GM23248 (cell line): ENCODE data around the gene CATSPERB. TPM values are rescaled to one million over a fixed set of nuclear protein-coding genes. Genes with fewer than 3 reads are reported as not detected.
"Not testable (repeated sequence)": the region's sequence is repeated elsewhere in the genome, so short reads cannot be mapped to it uniquely, and the experiment has no call there.

ENCODE experiments used
- DNase-seq: peaks from one replicate; pipeline ENCODE4 v3.0.0-alpha.2; 2015
- H2AFZ ChIP-seq: fragments of 200-600 bp; sonication (generic); 2 replicates; pipeline ENCODE4 v1.6.1; 2016; ENCODE audit warnings: antibody characterized with exemption
- H3F3A ChIP-seq: fragments of 200-600 bp; sonication (generic); 2 replicates; pipeline ENCODE4 v1.6.1; 2016; ENCODE audit warnings: mild to moderate bottlenecking, antibody characterized with exemption, mixed run types; ENCODE audit not compliant: insufficient read depth
- H3K27ac ChIP-seq: fragments of 200-600 bp; sonication (generic); 2 replicates; pipeline ENCODE4 v1.5.1; 2016; ENCODE audit warnings: mild to moderate bottlenecking
- H3K27me3 ChIP-seq: fragments of 200-600 bp; sonication (generic); replicated peaks from 2 replicates; pipeline ENCODE4 v1.6.1; 2016; ENCODE audit warnings: mild to moderate bottlenecking; ENCODE audit not compliant: insufficient read depth
- H3K36me3 ChIP-seq: fragments of 200-600 bp; sonication (generic); 2 replicates; pipeline ENCODE4 v1.6.1; 2016; ENCODE audit warnings: low read depth, mild to moderate bottlenecking
- H3K4me1 ChIP-seq: fragments of 200-600 bp; sonication (generic); 2 replicates; pipeline ENCODE4 v1.6.1; 2016; ENCODE audit warnings: mild to moderate bottlenecking; ENCODE audit not compliant: insufficient read depth
- H3K4me2 ChIP-seq: fragments of 200-600 bp; sonication (generic); one replicate; pipeline ENCODE4 v1.6.1; 2016; ENCODE audit warnings: mild to moderate bottlenecking; ENCODE audit not compliant: unreplicated experiment
- H3K4me3 ChIP-seq: fragments of 200-600 bp; sonication (generic); 2 replicates; pipeline ENCODE4 v1.5.1; 2016; ENCODE audit warnings: mild to moderate bottlenecking
- H3K79me2 ChIP-seq: fragments of 200-600 bp; sonication (generic); 2 replicates; pipeline ENCODE4 v1.6.1; 2016; ENCODE audit warnings: mild to moderate bottlenecking; ENCODE audit not compliant: insufficient read depth
- H3K9ac ChIP-seq: fragments of 200-600 bp; sonication (generic); 2 replicates; pipeline ENCODE4 v1.6.1; 2016; ENCODE audit warnings: mild to moderate bottlenecking
- H3K9me2 ChIP-seq: fragments of 200-600 bp; sonication (generic); 2 replicates; pipeline ENCODE4 v1.6.1; 2016; ENCODE audit warnings: mixed run types, mild to moderate bottlenecking, moderate library complexity; ENCODE audit not compliant: insufficient read depth
- H3K9me3 ChIP-seq: fragments of 200-600 bp; sonication (generic); one replicate; pipeline ENCODE4 v1.6.1; 2017; ENCODE audit warnings: low read depth
- H4K20me1 ChIP-seq: fragments of 200-600 bp; sonication (generic); 2 replicates; pipeline ENCODE4 v1.6.0; 2016; ENCODE audit not compliant: insufficient read depth
- EZH2 ChIP-seq: fragments of 200-600 bp; sonication (generic); IDR thresholded peaks from 2 replicates; pipeline ENCODE4 v1.6.1; 2018; ENCODE audit warnings: antibody characterized with exemption, mild to moderate bottlenecking; ENCODE audit not compliant: insufficient read depth, poor library complexity, severe bottlenecking
- EZH2phosphoT487 ChIP-seq: fragments of 200-600 bp; sonication (generic); IDR thresholded peaks from 2 replicates; pipeline ENCODE4 v1.6.1; 2018; ENCODE audit warnings: antibody characterized with exemption, moderate library complexity, mild to moderate bottlenecking, low read depth; ENCODE audit not compliant: insufficient read depth
- WGBS, 2 experiments: methylation state at CpG; one replicate each; pipeline ENCODE4 v1.1.6; 2015 to 2017; ENCODE audit warnings: low lambda C conversion rate in 2 of 2, low coverage in 1 of 2; ENCODE audit errors: missing lambda C conversion rate in 2 of 2; 5-methylcytosine and 5-hydroxymethylcytosine counted together
- in situ Hi-C: fragments of 300-500 bp; cut with MboI; formaldehyde crosslinking; loops from 2 replicates; pipeline ENCODE4 v1.15.0; 2020
- polyA plus RNA-seq: library from polyadenylated mRNA; unstranded; fragments of >200 nt; fragmentation: Nextera tagmentation; extraction: Ambion mirVana; gene quantifications from 2 replicates; pipeline ENCODE4 v1.2.1, GENCODE V29; 2016
- total RNA-seq: library from RNA; depleted of rRNA; stranded (reverse); fragments of >200 nt; shearing (Covaris generic); gene quantifications from 2 replicates; pipeline ENCODE4 v1.2.3, GENCODE V29; 2014

Gene CATSPERB
- total and polyA plus RNA-seq, 2 experiments from 2014 or later = 0.11 TPM; not detected in 1

- in situ Hi-C loops = no loop called here
- Histone ChIP-seq H3K27me3 (no peaks in the 10 kb centered on the region), H3K9me3 (no peaks in the 10 kb centered on the region), H3K4me3 (no peak overlapping the region), H3K79me2 (no peaks in the 10 kb centered on the region), H4K20me1 (no peaks in the 10 kb centered on the region), H3K9me2 (no peaks in the 10 kb centered on the region), H3K9ac (no peak overlapping the region), H3F3A (no peaks in the 10 kb centered on the region), H3K4me2 (no peak overlapping the region), H3K36me3 (no peaks in the 10 kb centered on the region), H3K27ac (no peak overlapping the region), H2AFZ (no peak overlapping the region), H3K4me1 (peaks cover 4% of the 10 kb centered on the region)
- DNase-seq = no peak
- WGBS, 2 experiments = 61 to 67% methylated on average over 1 of the region's 1 CpG
- TF ChIP-seq EZH2 (no peak), EZH2phosphoT487 (no peak)
Observed at GRCh38 chr14:91689608-91690007, 42.3 kb downstream of the CATSPERB start.

GRCh38 chr14:91687436-91687835, 44.5 kb downstream of the CATSPERB start:
- in situ Hi-C loops, H3K9me3 ChIP-seq, H2AFZ ChIP-seq, DNase-seq, H4K20me1 ChIP-seq, H3K27me3 ChIP-seq, H3K27ac ChIP-seq, H3K36me3 ChIP-seq, H3K4me1 ChIP-seq, H3K79me2 ChIP-seq, H3K9ac ChIP-seq, H3K4me3 ChIP-seq, H3K9me2 ChIP-seq, H3K4me2 ChIP-seq, H3F3A ChIP-seq: not testable (repeated sequence)
- WGBS, 2 experiments = 62% methylated on average over 4 of the region's 4 CpGs

GRCh38 chr14:91685600-91685999, 46.3 kb downstream of the CATSPERB start:
- Histone ChIP-seq H3K36me3 (no peaks in the 10 kb centered on the region), H3K4me1 (no peaks in the 10 kb centered on the region), H3K4me2 (no peak overlapping the region), H3K27ac (no peak overlapping the region), H2AFZ (no peak overlapping the region), H3K9ac (no peak overlapping the region), H3K79me2 (no peaks in the 10 kb centered on the region), H3K9me3 (no peaks in the 10 kb centered on the region), H3K4me3 (no peak overlapping the region), H3K9me2 (no peaks in the 10 kb centered on the region), H4K20me1 (no peaks in the 10 kb centered on the region), H3F3A (no peaks in the 10 kb centered on the region), H3K27me3 (no peaks in the 10 kb centered on the region; the same call in 1 of the 2 replicates)
- no peak for TF ChIP-seq EZH2
- TF ChIP-seq EZH2phosphoT487 = no peak
- in situ Hi-C loops = no loop called here
- 17 to 23% methylated on average over 1 of the region's 1 CpG for WGBS, 2 experiments
- no peak for DNase-seq

- Histone ChIP-seq H3K4me3 (no peak overlapping the region), H3K4me2 (no peak overlapping the region), H3K9me2 (no peaks in the 10 kb centered on the region), H3K36me3 (no peaks in the 10 kb centered on the region), H4K20me1 (no peaks in the 10 kb centered on the region), H3K27me3 (no peaks in the 10 kb centered on the region; the same call in 1 of the 2 replicates), H3K9me3 (no peaks in the 10 kb centered on the region), H3F3A (no peaks in the 10 kb centered on the region), H3K9ac (no peak overlapping the region), H3K4me1 (no peaks in the 10 kb centered on the region), H3K27ac (no peak overlapping the region), H3K79me2 (no peaks in the 10 kb centered on the region), H2AFZ (no peak overlapping the region)
- no peak for TF ChIP-seq EZH2phosphoT487
- TF ChIP-seq EZH2 = no peak
- 49% methylated on average over 4 of the region's 4 CpGs for WGBS, 2 experiments
- no peak for DNase-seq
- in situ Hi-C loops = no loop called here
Observed at GRCh38 chr14:91681893-91682563, 49.9 kb downstream of the CATSPERB start.

GRCh38 chr14:91681118-91681517, 50.8 kb downstream of the CATSPERB start:
- H2AFZ ChIP-seq = no peak overlapping the region
- H3F3A ChIP-seq = no peaks in the 10 kb centered on the region
- no peak overlapping the region for H3K27ac ChIP-seq
- H3K9me3 ChIP-seq = no peaks in the 10 kb centered on the region
- no peak overlapping the region for H3K4me3 ChIP-seq
- no peaks in the 10 kb centered on the region for H3K9me2 ChIP-seq
- DNase-seq = no peak
- H3K36me3 ChIP-seq = no peaks in the 10 kb centered on the region
- H3K27me3 ChIP-seq = no peaks in the 10 kb centered on the region; the same call in 1 of the 2 replicates
- in situ Hi-C loops = no loop called here
- no peak for TF ChIP-seq EZH2
- H3K79me2 ChIP-seq = no peaks in the 10 kb centered on the region
- no peaks in the 10 kb centered on the region for H3K4me1 ChIP-seq
- no peak overlapping the region for H3K9ac ChIP-seq
- H3K4me2 ChIP-seq = no peak overlapping the region
- 69 to 72% methylated on average over 4 of the region's 4 CpGs for WGBS, 2 experiments
- no peaks in the 10 kb centered on the region for H4K20me1 ChIP-seq
